Mesothelial cell of epicardium (in vitro differentiated cells): Measurements from ENCODE around the gene LOXL1. TPM values are rescaled to one million over a fixed set of nuclear protein-coding genes. Genes with fewer than 3 reads are reported as not detected.
A peak's percentile ranks its signal among the peaks of the same experiment; 100 is the strongest.

Source experiments
- DNase-seq, 2 experiments: peaks; one replicate each; pipeline ENCODE4 v3.0.0; 2021; ENCODE audit warnings: low spot score in 2 of 2; ENCODE audit not compliant: unreplicated experiment in 2 of 2
- H3K27ac Mint-ChIP-seq: 2 replicates; pipeline ENCODE4 v1.8.0; 2021; ENCODE audit warnings: mixed read lengths
- H3K27me3 Mint-ChIP-seq: 2 replicates; pipeline ENCODE4 v1.8.0; 2021; ENCODE audit warnings: low read depth, mixed read lengths
- H3K36me3 Mint-ChIP-seq: 2 replicates; pipeline ENCODE4 v1.8.0; 2021; ENCODE audit warnings: mixed read lengths
- H3K4me1 Mint-ChIP-seq: 2 replicates; pipeline ENCODE4 v1.8.0; 2021; ENCODE audit warnings: mixed read lengths
- H3K4me3 Mint-ChIP-seq: 2 replicates; pipeline ENCODE4 v1.8.0; 2021; ENCODE audit warnings: mild to moderate bottlenecking, moderate library complexity, mixed read lengths
- H3K9me3 Mint-ChIP-seq: 2 replicates; pipeline ENCODE4 v1.8.0; 2021; ENCODE audit warnings: mixed read lengths
- total RNA-seq: library from RNA; stranded (reverse); gene quantifications from 3 replicates; pipeline ENCODE4 v1.2.1, GENCODE V29; 2021
- TF ChIP-seq, protein P1 (sequence below): fragments of 200-600 bp; sonication (generic); IDR thresholded peaks from one replicate; pipeline ENCODE4 v1.5.0; 2021; ENCODE audit warnings: antibody characterized with exemption; ENCODE audit not compliant: unreplicated experiment

LOXL1 gene
- total RNA-seq, 1 donor from 2014 or later = 62.9 TPM

DNA sequence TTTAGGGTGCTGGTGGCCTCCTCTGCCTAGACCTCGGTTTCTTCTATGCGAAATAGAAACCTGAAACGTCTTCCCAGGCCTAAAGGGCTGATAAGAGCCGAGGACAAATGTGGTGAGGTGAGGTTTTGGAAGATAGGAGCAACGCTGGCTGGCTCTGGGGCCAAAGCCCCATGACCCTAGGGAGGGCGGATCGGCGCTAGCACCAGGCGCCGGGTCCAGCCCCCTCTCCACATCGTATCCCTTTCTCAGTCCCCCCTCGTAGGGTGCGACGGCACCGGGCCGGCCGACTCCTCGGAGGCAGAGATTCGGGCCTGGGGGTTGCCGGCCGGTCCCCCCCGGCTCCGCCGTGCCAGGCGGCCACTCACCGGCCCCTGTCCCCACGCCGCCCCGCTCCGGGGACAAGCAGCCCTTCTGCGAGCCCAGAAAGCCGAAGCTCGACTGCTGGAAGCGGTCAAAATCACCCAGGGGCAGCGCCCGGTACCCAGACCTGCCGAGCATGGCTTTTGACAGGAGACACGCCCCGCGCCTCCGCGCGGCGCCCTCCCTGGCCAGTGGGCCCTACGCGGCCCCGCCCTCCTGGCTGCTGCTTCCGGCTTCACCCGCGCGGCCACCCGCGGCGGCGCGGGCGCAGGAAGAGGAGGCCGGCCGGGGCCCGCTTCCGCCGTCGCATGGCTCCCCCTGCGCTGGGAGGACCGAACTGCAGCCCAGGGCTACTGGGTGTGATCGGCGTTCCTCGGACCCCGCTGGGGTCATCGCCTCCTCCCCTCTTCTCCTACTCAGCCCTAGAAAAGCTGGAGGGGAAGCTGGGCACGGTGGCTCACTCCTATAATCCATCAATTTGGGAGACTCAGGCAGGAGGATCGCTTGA, 65.7 kb downstream of the LOXL1 start, which contains the start of gene STOML1:
Gene STOML1 (minus strand): TSS at position 570 of the 868 bp plus-strand sequence. CDS start 72 bp downstream, at position 498.
- peak; percentile 87 to 96 for DNase-seq
- H3K27me3 Mint-ChIP-seq = no peaks in the 10 kb centered on the region
- no peaks in the 10 kb centered on the region for H3K9me3 Mint-ChIP-seq
- peak within 1 kb of the TSS; percentile 53 for H3K27ac Mint-ChIP-seq
- TF ChIP-seq, protein P1, sequence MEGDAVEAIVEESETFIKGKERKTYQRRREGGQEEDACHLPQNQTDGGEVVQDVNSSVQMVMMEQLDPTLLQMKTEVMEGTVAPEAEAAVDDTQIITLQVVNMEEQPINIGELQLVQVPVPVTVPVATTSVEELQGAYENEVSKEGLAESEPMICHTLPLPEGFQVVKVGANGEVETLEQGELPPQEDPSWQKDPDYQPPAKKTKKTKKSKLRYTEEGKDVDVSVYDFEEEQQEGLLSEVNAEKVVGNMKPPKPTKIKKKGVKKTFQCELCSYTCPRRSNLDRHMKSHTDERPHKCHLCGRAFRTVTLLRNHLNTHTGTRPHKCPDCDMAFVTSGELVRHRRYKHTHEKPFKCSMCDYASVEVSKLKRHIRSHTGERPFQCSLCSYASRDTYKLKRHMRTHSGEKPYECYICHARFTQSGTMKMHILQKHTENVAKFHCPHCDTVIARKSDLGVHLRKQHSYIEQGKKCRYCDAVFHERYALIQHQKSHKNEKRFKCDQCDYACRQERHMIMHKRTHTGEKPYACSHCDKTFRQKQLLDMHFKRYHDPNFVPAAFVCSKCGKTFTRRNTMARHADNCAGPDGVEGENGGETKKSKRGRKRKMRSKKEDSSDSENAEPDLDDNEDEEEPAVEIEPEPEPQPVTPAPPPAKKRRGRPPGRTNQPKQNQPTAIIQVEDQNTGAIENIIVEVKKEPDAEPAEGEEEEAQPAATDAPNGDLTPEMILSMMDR = peak; percentile 66
- H3K4me1 Mint-ChIP-seq = peaks cover 31% of the 10 kb centered on the region
- H3K36me3 Mint-ChIP-seq = no peaks in the 10 kb centered on the region
- H3K4me3 Mint-ChIP-seq = peak within 1 kb of the TSS; percentile 89

DNA sequence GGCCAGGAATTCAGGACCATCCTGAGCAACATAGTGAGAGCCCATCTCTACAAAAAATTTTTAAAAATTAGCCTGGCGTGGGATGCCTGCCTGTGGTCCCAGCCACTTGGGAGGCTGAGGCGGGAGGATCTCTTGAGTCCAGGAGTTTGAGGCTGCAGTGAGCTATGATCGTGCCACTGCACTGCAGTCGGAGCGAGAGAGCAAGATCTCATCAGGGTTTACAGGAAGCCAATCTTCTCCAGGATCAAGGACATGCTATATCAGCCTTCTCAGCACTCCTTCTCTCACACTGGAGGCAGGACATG, 66.3 kb downstream of the LOXL1 start:
- Mint-ChIP-seq H3K4me1 (peaks cover 36% of the 10 kb centered on the region), H3K27ac (no peak overlapping the region), H3K4me3 (peak overlapping the region; percentile 89), H3K36me3 (no peaks in the 10 kb centered on the region), H3K9me3 (no peaks in the 10 kb centered on the region), H3K27me3 (no peaks in the 10 kb centered on the region)
- DNase-seq = no peak
- TF ChIP-seq, protein P1 = no peak

DNA sequence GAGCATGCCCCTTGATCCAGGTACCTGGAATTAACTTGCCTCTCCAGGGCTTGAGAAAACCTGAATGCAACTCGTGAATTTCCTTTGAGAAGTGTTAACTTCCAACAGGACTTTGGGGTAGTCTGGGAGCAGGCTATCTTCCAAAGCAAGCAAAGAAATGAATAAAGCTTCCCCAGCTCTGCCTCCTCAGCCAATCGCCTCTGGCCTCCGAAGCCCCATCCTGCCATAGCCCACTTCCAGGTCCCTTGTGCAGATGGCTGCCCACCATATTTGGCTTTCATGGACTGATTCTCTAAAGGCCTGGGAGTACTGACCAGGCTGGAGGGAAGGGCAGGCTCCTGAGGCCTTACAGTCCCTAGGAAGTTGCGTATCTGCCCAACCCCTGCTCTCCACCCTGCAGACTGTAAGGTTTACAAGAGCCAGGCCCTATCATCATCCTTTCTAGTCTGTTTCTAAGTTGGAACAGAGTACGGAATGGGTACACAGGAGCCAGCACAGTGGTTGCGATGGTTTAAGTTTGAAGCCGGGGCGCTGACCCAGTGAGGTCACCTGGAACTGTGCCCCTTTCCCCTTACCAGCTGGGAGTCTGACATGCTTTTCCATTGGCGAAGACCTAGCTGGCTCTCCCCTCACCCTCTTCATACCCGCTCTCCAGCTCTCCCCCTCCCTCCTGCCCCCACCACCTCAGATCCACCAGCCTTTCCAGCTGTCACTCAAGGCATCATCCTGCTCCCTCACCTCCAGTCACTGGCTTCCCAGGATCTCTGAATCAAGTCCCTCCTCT, 67.1 kb downstream of the LOXL1 start:
- Mint-ChIP-seq H3K27me3 (no peaks in the 10 kb centered on the region), H3K4me3 (peak overlapping the region; percentile 89)

DNA sequence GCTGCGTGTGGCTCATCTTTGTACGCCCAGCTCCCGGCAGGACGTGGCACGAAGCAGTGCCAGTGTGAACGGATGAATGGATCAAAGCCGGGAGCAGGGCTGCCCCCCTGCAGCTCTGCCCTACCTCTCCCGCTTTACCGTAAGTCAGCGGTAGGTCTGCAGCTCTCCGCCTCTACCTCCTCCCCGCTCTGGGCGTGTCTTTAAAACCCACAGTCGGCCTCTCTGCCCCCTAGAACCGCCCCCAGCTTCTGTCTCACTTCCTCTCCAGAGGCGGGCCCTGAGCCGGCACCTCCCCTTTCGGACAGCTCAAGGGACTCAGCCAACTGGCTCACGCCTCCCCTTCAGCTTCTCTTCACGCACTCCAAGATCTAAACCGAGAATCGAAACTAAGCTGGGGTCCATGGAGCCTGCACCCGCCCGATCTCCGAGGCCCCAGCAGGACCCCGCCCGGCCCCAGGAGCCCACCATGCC, 68.2 kb downstream of the LOXL1 start, which contains the start of gene PML:
Gene PML (plus strand): TSS at position 304 of the 471 bp plus-strand sequence. CDS start 97 bp downstream, at position 401.
- peak within 1 kb of the TSS; percentile 85 for H3K27ac Mint-ChIP-seq
- no peaks in the 10 kb centered on the region for H3K27me3 Mint-ChIP-seq
- TF ChIP-seq, protein P1 = no peak
- peak; percentile 83 to 85 for DNase-seq
- peaks cover 36% of the 10 kb centered on the region for H3K4me1 Mint-ChIP-seq
- H3K4me3 Mint-ChIP-seq = peak within 1 kb of the TSS; percentile 89
- no peaks in the 10 kb centered on the region for H3K9me3 Mint-ChIP-seq
- peaks cover 2% of the 10 kb centered on the region for H3K36me3 Mint-ChIP-seq

More for the DNA sequence above, 67.1 kb downstream of the LOXL1 start:
- TF ChIP-seq, protein P1 = no peak
- Mint-ChIP-seq H3K4me1 (peaks cover 36% of the 10 kb centered on the region), H3K27ac (peak overlapping the region; percentile 85), H3K9me3 (no peaks in the 10 kb centered on the region), H3K36me3 (no peaks in the 10 kb centered on the region)
- no peak for DNase-seq

DNA sequence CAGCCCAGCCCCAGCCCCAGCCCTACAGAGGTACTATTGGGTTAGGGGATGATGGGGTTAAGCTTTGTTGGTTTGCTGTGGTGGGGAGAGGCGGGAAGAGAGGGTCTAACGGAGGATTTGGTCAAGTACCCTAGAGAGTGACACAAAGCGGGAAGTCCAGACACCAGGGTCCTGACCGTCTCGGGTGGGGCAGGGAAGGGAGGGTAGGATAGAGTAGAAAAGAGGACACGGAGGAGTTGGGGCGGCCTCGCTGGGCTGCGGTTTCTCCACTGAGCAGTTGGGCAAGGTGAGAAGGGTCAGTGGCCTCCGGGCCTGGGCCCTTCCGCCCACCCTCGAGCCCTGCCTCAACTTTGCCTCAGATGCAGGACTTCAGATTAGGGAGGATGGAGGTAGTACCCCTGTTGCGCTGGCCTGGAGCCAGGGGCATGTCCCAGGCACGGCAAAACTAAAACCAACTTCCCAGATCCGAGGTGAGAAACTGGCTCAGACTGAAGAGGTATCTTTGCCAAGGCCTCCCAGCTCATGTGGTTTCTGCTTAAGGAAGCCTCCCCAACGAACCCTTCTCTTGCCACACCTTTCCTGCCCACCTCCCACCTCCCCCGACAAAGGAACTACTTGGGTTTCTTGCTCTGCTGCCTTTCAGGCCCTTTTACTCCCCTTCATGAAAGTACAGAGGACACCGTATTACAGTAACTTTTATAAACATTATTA, 68.8 kb downstream of the LOXL1 start:
- Mint-ChIP-seq H3K36me3 (peaks cover 2% of the 10 kb centered on the region), H3K4me3 (peak overlapping the region; percentile 89), H3K4me1 (peaks cover 36% of the 10 kb centered on the region), H3K27me3 (no peaks in the 10 kb centered on the region), H3K9me3 (no peaks in the 10 kb centered on the region), H3K27ac (peak overlapping the region; percentile 85)
- DNase-seq = no peak
- TF ChIP-seq, protein P1 = no peak
